WTC11 (cell line): ENCODE measurements around the gene ZMAT2. TPM values are rescaled to one million over a fixed set of nuclear protein-coding genes. Genes with fewer than 3 reads are reported as not detected.
A peak's percentile ranks its signal among the peaks of the same experiment; 100 is the strongest.

Experiments
- ATAC-seq: fragments of 200-7000 bp; cut with Tn5 transposase; 2 replicates; pipeline ENCODE4 v1.10.0; 2021; ENCODE audit warnings: mild to moderate bottlenecking, moderate library complexity
- CTCF ChIA-PET: fragments of 300-600 bp; sonication (Branson Sonifier 250); formaldehyde crosslinking; loops from one replicate; lab custom pipeline; 2021; ENCODE audit warnings: antibody characterized with exemption; lab: Charles Lee
- POLR2A ChIA-PET: fragments of 350-600 bp; sonication (Branson Sonifier 250); formaldehyde crosslinking; loops from one replicate; lab custom pipeline; 2021; ENCODE audit warnings: antibody characterized with exemption; lab: Charles Lee
- DNase-seq: peaks from one replicate; pipeline ENCODE4 v3.0.0; 2021; ENCODE audit warnings: low spot score
- H3K27ac Mint-ChIP-seq: 2 replicates; pipeline ENCODE4 v1.8.0; 2021; ENCODE audit warnings: mixed read lengths
- H3K27me3 Mint-ChIP-seq: 2 replicates; pipeline ENCODE4 v1.8.0; 2021; ENCODE audit warnings: low read depth, mild to moderate bottlenecking, moderate library complexity, mixed read lengths
- H3K36me3 Mint-ChIP-seq: 2 replicates; pipeline ENCODE4 v1.8.0; 2021; ENCODE audit warnings: mixed read lengths
- H3K4me1 Mint-ChIP-seq: 2 replicates; pipeline ENCODE4 v1.8.0; 2022; ENCODE audit warnings: mixed read lengths
- H3K4me3 Mint-ChIP-seq: 2 replicates; pipeline ENCODE4 v1.8.0; 2021; ENCODE audit warnings: mild to moderate bottlenecking, moderate library complexity, mixed read lengths
- H3K9me3 Mint-ChIP-seq: 2 replicates; pipeline ENCODE4 v1.8.0; 2021; ENCODE audit warnings: mixed read lengths
- CREM ChIP-seq: sonication (generic); formaldehyde crosslinking; IDR thresholded peaks from 2 replicates; pipeline ENCODE4 v1.8.1; 2022; ENCODE audit warnings: mild to moderate bottlenecking, missing genetic modification reagents, moderate library complexity
- IRF1 ChIP-seq: sonication (generic); formaldehyde crosslinking; IDR thresholded peaks from 2 replicates; pipeline ENCODE4 v1.8.0; 2023; ENCODE audit warnings: missing genetic modification reagents
- KAT7 ChIP-seq: sonication (generic); formaldehyde crosslinking; IDR thresholded peaks from 2 replicates; pipeline ENCODE4 v1.8.1; 2023; ENCODE audit warnings: missing genetic modification reagents, mild to moderate bottlenecking, borderline replicate concordance
- NR2C2 ChIP-seq: sonication (generic); formaldehyde crosslinking; IDR thresholded peaks from 2 replicates; pipeline ENCODE4 v1.8.0; 2022; ENCODE audit warnings: mild to moderate bottlenecking, missing genetic modification reagents
- NR3C1 ChIP-seq: sonication (generic); formaldehyde crosslinking; conservative IDR thresholded peaks from 2 replicates; pipeline ENCODE4 v1.8.1; 2023; ENCODE audit warnings: low read depth, mild to moderate bottlenecking, missing genetic modification reagents
- PREB ChIP-seq: sonication (generic); formaldehyde crosslinking; IDR thresholded peaks from 2 replicates; pipeline ENCODE4 v1.8.1; 2022; ENCODE audit warnings: mild to moderate bottlenecking, missing genetic modification reagents, moderate library complexity, borderline replicate concordance
- SMAD3 ChIP-seq: sonication (generic); formaldehyde crosslinking; IDR thresholded peaks from 2 replicates; pipeline ENCODE4 v1.8.0; 2022; ENCODE audit warnings: missing genetic modification reagents, mild to moderate bottlenecking, borderline replicate concordance
- ZMAT4 ChIP-seq: fragments of 250-450 bp; sonication (Bioruptor Pico); IDR thresholded peaks from 2 replicates; pipeline ENCODE4 v1.9.0; 2021; ENCODE audit warnings: mild to moderate bottlenecking
- ZNF121 ChIP-seq: sonication (generic); formaldehyde crosslinking; IDR thresholded peaks from 2 replicates; pipeline ENCODE4 v1.8.0; 2023; ENCODE audit warnings: missing genetic modification reagents
- ZNF263 ChIP-seq: sonication (generic); formaldehyde crosslinking; IDR thresholded peaks from 2 replicates; pipeline ENCODE4 v1.8.1; 2022; ENCODE audit warnings: low read depth, mild to moderate bottlenecking, moderate library complexity, missing genetic modification reagents
- ZNF281 ChIP-seq: sonication (generic); formaldehyde crosslinking; IDR thresholded peaks from 2 replicates; pipeline ENCODE4 v1.8.0; 2023; ENCODE audit warnings: mild to moderate bottlenecking, missing genetic modification reagents
- ZNF416 ChIP-seq: fragments of 250-450 bp; sonication (Bioruptor Pico); IDR thresholded peaks from 2 replicates; pipeline ENCODE4 v1.9.0; 2021; ENCODE audit warnings: mild to moderate bottlenecking, inconsistent platforms
- ZNF423 ChIP-seq: fragments of 250-450 bp; sonication (Bioruptor Pico); IDR thresholded peaks from 2 replicates; pipeline ENCODE4 v2.1.2; 2022; ENCODE audit warnings: mild to moderate bottlenecking, moderate library complexity
- ZNF532 ChIP-seq: fragments of 250-450 bp; sonication (Bioruptor Pico); IDR thresholded peaks from 2 replicates; pipeline ENCODE4 v1.9.0; 2021; ENCODE audit warnings: mild to moderate bottlenecking, borderline replicate concordance
- ZNF671 ChIP-seq: fragments of 250-450 bp; sonication (Bioruptor Pico); IDR thresholded peaks from 2 replicates; pipeline ENCODE4 v1.8.0; 2021; ENCODE audit warnings: mild to moderate bottlenecking
- total RNA-seq: library from RNA; stranded (reverse); gene quantifications from 3 replicates; pipeline ENCODE4 v1.2.3, GENCODE V29; 2021
- TF ChIP-seq, protein P1 (sequence below): sonication (generic); formaldehyde crosslinking; IDR thresholded peaks from 2 replicates; pipeline ENCODE4 v1.8.0; 2022; ENCODE audit warnings: missing genetic modification reagents
- TF ChIP-seq, protein P2 (sequence below): sonication (generic); formaldehyde crosslinking; IDR thresholded peaks from 2 replicates; pipeline ENCODE4 v1.8.0; 2022; ENCODE audit warnings: mild to moderate bottlenecking, missing genetic modification reagents
- TF ChIP-seq, protein P3 (sequence below): sonication (generic); formaldehyde crosslinking; IDR thresholded peaks from 2 replicates; pipeline ENCODE4 v1.8.1; 2023; ENCODE audit warnings: mild to moderate bottlenecking, moderate library complexity, missing genetic modification reagents
- TF ChIP-seq, protein P4 (sequence below): sonication (generic); formaldehyde crosslinking; IDR thresholded peaks from 2 replicates; pipeline ENCODE4 v1.8.1; 2023; ENCODE audit warnings: mild to moderate bottlenecking, missing genetic modification reagents, moderate library complexity

The ZMAT2 gene
- total RNA-seq, 1 experiment from 2014 or later: 57.2 TPM

GRCh38 chr5:140690376-140690932 lies 9.8 kb upstream of the ZMAT2 start:
- CTCF ChIA-PET: interaction anchor here (0.9 to 1.7 kb wide), 10 partner anchors 10 to 451 kb away, joined by 3 to 10 read pairs (median 4); partner anchors contain the start of genes APBB3, EIF4EBP3, HBEGF and TMCO6
- Mint-ChIP-seq H3K36me3 (peaks cover 20% of the 10 kb centered on the region), H3K4me3 (peak overlapping the region; percentile 100), H3K27ac (peak overlapping the region; percentile 98; the same call in 1 of the 2 replicates), H3K27me3 (no peaks in the 10 kb centered on the region), H3K9me3 (no peaks in the 10 kb centered on the region), H3K4me1 (peaks cover 14% of the 10 kb centered on the region)
- POLR2A ChIA-PET: interaction anchor here (1.2 to 1.7 kb wide), 5 partner anchors 10 to 143 kb away, joined by 3 to 10 read pairs (median 5); partner anchors contain the start of genes EIF4EBP3, IK, NDUFA2 and ZMAT2
- DNase-seq (no peak), ATAC-seq (no peak)
- TF ChIP-seq, protein P1, sequence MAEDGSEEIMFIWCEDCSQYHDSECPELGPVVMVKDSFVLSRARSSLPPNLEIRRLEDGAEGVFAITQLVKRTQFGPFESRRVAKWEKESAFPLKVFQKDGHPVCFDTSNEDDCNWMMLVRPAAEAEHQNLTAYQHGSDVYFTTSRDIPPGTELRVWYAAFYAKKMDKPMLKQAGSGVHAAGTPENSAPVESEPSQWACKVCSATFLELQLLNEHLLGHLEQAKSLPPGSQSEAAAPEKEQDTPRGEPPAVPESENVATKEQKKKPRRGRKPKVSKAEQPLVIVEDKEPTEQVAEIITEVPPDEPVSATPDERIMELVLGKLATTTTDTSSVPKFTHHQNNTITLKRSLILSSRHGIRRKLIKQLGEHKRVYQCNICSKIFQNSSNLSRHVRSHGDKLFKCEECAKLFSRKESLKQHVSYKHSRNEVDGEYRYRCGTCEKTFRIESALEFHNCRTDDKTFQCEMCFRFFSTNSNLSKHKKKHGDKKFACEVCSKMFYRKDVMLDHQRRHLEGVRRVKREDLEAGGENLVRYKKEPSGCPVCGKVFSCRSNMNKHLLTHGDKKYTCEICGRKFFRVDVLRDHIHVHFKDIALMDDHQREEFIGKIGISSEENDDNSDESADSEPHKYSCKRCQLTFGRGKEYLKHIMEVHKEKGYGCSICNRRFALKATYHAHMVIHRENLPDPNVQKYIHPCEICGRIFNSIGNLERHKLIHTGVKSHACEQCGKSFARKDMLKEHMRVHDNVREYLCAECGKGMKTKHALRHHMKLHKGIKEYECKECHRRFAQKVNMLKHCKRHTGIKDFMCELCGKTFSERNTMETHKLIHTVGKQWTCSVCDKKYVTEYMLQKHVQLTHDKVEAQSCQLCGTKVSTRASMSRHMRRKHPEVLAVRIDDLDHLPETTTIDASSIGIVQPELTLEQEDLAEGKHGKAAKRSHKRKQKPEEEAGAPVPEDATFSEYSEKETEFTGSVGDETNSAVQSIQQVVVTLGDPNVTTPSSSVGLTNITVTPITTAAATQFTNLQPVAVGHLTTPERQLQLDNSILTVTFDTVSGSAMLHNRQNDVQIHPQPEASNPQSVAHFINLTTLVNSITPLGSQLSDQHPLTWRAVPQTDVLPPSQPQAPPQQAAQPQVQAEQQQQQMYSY (CRISPR knock-in tag): no peak
- TF ChIP-seq NR2C2 (CRISPR knock-in tag) (no peak), ZNF263 (no peak), IRF1 (no peak), ZMAT4 (CRISPR knock-in tag) (no peak), PREB (CRISPR knock-in tag) (no peak), ZNF532 (CRISPR knock-in tag) (no peak), ZNF281 (CRISPR knock-in tag) (no peak), SMAD3 (no peak), ZNF423 (CRISPR knock-in tag) (no peak), NR3C1 (CRISPR knock-in tag) (no peak), KAT7 (CRISPR knock-in tag) (no peak), ZNF671 (no peak), ZNF121 (CRISPR knock-in tag) (no peak), ZNF416 (CRISPR knock-in tag) (no peak), CREM (CRISPR knock-in tag) (no peak)
- TF ChIP-seq, protein P2, sequence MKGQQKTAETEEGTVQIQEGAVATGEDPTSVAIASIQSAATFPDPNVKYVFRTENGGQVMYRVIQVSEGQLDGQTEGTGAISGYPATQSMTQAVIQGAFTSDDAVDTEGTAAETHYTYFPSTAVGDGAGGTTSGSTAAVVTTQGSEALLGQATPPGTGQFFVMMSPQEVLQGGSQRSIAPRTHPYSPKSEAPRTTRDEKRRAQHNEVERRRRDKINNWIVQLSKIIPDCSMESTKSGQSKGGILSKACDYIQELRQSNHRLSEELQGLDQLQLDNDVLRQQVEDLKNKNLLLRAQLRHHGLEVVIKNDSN (CRISPR knock-in tag): no peak
- TF ChIP-seq, protein P3, sequence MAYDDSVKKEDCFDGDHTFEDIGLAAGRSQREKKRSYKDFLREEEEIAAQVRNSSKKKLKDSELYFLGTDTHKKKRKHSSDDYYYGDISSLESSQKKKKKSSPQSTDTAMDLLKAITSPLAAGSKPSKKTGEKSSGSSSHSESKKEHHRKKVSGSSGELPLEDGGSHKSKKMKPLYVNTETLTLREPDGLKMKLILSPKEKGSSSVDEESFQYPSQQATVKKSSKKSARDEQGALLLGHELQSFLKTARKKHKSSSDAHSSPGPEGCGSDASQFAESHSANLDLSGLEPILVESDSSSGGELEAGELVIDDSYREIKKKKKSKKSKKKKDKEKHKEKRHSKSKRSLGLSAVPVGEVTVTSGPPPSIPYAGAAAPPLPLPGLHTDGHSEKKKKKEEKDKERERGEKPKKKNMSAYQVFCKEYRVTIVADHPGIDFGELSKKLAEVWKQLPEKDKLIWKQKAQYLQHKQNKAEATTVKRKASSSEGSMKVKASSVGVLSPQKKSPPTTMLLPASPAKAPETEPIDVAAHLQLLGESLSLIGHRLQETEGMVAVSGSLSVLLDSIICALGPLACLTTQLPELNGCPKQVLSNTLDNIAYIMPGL (CRISPR knock-in tag): no peak
- TF ChIP-seq, protein P4, sequence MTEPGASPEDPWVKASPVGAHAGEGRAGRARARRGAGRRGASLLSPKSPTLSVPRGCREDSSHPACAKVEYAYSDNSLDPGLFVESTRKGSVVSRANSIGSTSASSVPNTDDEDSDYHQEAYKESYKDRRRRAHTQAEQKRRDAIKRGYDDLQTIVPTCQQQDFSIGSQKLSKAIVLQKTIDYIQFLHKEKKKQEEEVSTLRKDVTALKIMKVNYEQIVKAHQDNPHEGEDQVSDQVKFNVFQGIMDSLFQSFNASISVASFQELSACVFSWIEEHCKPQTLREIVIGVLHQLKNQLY (CRISPR knock-in tag): no peak
